ENCODE measurements around the gene TWIST2. TPM values are rescaled to one million over a fixed set of nuclear protein-coding genes. Genes with fewer than 3 reads are reported as not detected.
A peak's percentile ranks its signal among the peaks of the same experiment; 100 is the strongest.

The TWIST2 gene
- 1.9 TPM for total RNA-seq
- long read RNA-seq, transcript TWIST2-202 (2 exons, 1,404 nt), result major isoform, 5 of 5 reads
- long read RNA-seq, partial matches to known transcripts, result 0 of 5 reads
- long read RNA-seq, other reads (novel, unspliced or antisense), result 0 of 5 reads

GRCh38 chr2:238847841-238848690, at the start of gene TWIST2:
Gene TWIST2 (plus strand): TSS chr2:238848085. CDS start chr2:238848216, 131 bp downstream.
- intact Hi-C loops (cut with DNase I), result no loop called here
- peak; percentile 86 for DNase-seq
- peak; percentile 89 for ATAC-seq (ENCODE audit: poor library complexity)

GRCh38 chr2:238801791-238802190, 46.1 kb upstream of the TWIST2 start:
- DNase-seq (no peak), ATAC-seq (ENCODE audit: poor library complexity) (no peak)
- intact Hi-C loops (cut with DNase I), result no loop called here

DNA sequence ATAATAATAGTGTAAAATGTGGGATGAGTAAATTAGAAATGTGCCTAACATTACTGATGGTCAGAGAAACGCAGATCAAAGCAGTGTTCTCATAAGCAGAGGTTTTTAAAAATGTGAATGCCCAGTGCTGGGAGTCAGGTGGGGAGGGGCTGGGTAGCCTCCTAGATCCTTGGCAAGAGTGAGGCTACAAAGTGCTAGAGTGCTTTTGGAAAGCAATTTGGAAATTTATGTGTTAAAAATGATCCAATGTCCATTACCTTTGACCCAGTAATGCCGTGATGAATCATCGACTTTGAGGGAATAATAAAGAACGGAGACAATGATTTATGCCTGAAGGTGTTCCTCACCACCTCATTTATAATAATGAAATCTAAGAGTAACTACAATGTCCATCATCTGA, 44.9 kb upstream of the TWIST2 start:
- DNase-seq (no peak), ATAC-seq (ENCODE audit: poor library complexity) (no peak)
- intact Hi-C loops (cut with DNase I), result no loop called here

- intact Hi-C loops (cut with DNase I), result no loop called here
- no peak for ATAC-seq (ENCODE audit: poor library complexity)
- no peak for DNase-seq
Measured at GRCh38 chr2:238803996-238804870, 43.7 kb upstream of the TWIST2 start.

DNA sequence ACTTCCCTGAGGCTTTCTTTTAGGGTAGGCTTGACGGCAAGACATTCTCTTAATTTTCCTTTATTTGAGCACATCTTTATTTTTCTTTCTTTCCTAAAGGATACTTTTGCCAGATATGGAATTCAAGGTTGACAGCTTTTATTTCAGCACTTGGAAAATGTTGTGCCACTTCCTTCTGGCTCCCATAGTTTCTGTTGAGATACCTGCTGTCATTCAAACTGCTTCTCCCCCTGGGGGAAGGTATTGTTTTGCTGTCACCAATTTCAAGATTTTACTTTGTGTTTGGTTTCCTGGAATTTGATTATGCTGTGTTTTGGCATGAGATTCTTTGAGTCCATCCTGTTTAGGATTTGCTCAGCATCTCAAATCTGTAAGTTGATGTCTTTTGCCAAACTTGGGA, 39.1 kb upstream of the TWIST2 start:
- DNase-seq, result no peak
- ATAC-seq (ENCODE audit: poor library complexity), result no peak
- intact Hi-C loops (cut with DNase I), result no loop called here

GRCh38 chr2:238810321-238810720, 37.6 kb upstream of the TWIST2 start:
- DNase-seq, result no peak
- no peak for ATAC-seq (ENCODE audit: poor library complexity)
- intact Hi-C loops (cut with DNase I), result no loop called here

DNA sequence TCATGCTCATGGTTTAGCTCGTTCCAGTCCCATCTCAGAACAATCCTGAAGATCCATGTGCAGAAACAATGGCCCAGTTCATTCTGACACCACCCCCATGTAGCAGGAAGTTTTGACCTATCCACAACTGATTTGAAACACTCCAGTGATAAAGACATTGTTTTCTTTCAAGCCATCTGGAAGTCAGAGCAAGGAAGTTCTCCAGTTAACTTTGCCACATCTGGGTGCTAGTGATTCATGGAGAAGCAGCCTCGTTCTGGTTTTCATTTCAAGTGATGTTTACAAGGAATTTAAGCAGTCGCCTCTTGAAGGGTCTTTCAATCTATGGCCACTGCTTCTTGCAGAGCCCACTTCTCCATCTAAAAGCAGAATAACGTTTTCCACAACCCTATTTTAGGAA, 36.6 kb upstream of the TWIST2 start:
- intact Hi-C loops (cut with DNase I), result no loop called here
- DNase-seq (no peak), ATAC-seq (ENCODE audit: poor library complexity) (no peak)

DNA sequence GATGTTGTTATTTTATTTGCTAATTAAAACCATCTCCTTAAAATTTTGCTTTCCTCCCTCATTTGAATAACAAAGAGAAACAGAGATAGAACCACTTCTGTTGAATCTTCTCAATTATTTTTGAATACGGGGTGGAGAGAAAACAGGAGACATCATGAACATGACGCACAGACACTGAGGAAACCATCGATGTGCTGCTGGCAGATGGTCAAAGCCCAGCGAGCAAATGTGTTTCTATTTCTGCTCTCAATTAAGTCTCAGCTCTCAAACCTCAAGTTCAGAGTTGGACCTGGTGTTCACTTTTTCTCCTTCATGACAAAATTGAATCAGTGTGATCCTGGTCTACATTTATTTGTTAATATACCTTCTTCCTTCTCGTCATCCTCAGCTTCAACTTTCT, 36.1 kb upstream of the TWIST2 start:
- DNase-seq (no peak), ATAC-seq (ENCODE audit: poor library complexity) (no peak)
- intact Hi-C loops (cut with DNase I), result no loop called here

DNA sequence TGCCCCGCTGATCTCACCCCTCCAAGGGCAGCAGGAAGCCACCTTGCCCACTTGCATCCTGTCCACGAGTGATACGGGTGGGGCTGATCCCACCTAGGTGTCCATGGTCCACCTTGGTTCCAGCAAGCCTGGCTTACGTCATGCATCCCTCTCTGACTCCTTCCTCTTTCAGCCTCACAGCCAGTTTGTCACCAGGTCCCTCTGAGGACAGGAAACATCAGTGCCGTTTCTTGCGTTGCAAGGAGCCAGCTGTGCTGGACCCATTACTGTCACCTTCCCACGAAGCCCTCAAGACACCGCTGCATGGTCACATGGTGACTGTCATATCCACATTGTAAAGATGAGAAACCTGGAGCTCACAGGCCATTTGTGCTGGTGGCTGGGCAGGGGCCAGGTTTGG, 34.8 kb upstream of the TWIST2 start:
- intact Hi-C loops (cut with DNase I), result no loop called here
- DNase-seq (no peak), ATAC-seq (ENCODE audit: poor library complexity) (no peak)

GRCh38 chr2:238814815-238815214, 33.1 kb upstream of the TWIST2 start:
- ATAC-seq (ENCODE audit: poor library complexity), result no peak
- no peak for DNase-seq
- intact Hi-C loops (cut with DNase I), result no loop called here

GRCh38 chr2:238816291-238816690, 31.6 kb upstream of the TWIST2 start:
- DNase-seq (no peak), ATAC-seq (ENCODE audit: poor library complexity) (no peak)
- intact Hi-C loops (cut with DNase I), result no loop called here

DNA sequence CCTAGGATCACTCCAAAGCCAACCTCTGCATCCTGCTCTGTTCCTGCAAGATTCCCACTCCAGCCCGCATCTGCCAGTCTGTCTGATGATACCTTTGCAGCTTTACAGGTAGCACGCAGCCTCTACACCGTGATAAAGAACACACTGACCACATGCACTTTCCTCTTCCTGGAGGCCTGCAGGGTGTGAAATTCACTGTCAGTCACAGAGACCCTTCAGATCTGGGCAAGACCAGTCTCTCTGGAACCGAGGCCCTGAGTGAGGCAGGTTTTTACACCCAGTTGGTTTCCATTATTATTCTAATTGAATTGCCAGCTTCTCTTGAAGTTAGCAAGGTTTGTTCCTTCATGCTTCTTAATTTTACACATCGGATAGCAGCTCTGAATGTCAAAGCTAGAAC, 30.5 kb upstream of the TWIST2 start:
- intact Hi-C loops (cut with DNase I), result no loop called here
- DNase-seq (no peak), ATAC-seq (ENCODE audit: poor library complexity) (no peak)

GRCh38 chr2:238817891-238818290, 30.0 kb upstream of the TWIST2 start:
- DNase-seq, result no peak
- intact Hi-C loops (cut with DNase I), result no loop called here
- no peak for ATAC-seq (ENCODE audit: poor library complexity)

DNA sequence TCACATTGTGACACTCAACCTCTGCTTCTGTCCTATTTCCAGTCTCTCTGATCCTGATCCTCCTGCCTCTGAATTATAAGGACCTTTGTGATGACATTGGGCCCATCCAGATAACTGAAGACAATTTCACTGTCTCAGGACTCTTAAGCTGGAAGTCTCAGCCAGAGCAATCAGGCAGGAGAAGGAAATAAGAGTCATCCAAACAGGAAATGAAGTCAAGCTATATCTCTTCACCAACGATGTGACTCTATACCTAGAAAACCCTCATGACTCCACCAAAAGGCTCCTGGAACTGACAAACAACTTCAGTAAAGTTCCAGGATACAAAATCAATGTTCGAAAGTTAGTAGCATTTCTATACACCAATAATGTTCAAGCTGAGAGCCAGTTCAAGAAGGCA, 29.3 kb upstream of the TWIST2 start:
- DNase-seq, result no peak
- intact Hi-C loops (cut with DNase I), result no loop called here
- ATAC-seq (ENCODE audit: poor library complexity), result no peak

DNA sequence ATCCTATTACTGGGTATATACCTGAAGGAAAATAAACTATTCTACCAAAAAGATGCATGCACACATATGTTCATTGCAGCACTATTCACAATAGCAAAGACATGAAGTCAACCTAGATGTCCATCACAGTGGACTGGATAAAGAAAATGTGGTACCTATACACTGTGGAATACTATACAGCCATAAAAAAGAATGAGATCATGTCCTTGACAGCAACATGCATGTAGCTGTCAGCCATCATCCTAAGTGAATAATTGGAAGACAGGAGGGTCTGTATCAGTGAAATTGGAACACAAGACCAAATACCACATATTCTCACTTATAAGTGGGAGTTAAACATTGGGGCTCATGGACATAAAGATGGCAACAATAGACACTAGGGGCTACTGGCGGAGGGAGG, 27.7 kb upstream of the TWIST2 start:
- DNase-seq (no peak), ATAC-seq (ENCODE audit: poor library complexity) (no peak)
- intact Hi-C loops (cut with DNase I), result no loop called here

DNA sequence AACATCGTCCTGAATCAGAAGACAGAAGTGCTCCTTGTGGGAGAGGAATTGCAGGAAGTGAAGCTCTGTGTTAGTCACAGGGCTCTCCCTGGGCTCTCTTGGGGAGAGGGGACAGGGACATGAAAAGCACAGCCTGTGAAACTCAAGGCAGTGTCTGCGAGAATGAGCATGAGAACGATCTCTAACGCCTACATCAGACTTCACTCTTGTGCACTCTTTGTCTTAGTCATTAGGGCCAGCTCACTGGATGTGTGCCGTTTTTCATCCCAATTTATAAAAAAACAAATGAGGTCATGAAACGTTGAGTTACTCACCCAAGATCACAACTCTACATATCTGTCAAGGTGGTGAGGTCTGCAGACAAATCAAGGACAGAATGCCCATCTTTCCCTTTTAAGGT, 27.0 kb upstream of the TWIST2 start:
- ATAC-seq (ENCODE audit: poor library complexity) (no peak), DNase-seq (no peak)
- intact Hi-C loops (cut with DNase I), result no loop called here

- ATAC-seq (ENCODE audit: poor library complexity) (no peak), DNase-seq (no peak)
- intact Hi-C loops (cut with DNase I), result no loop called here
Measured at GRCh38 chr2:238821391-238821790, 26.5 kb upstream of the TWIST2 start.

GRCh38 chr2:238821944-238822670, 25.8 kb upstream of the TWIST2 start:
- ATAC-seq (ENCODE audit: poor library complexity), result no peak

DNA sequence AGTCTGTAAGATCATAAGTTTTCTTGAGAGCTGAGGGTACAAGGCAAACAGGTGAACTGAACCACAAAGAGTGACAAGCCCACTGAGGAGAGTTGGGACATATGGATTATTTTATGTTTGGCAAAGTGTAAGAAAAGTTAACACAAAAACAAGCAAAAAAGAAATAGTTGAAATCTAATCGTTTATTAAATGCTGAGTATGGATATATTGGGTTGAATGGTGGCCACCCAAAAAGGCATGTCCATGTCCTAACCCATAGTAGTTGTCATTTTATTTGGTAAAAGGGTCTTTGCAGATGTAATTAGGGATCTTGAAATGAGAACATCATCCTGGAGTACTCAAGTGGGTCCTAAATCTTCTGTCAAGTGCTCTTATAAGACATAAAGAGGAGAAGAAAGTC, 24.9 kb upstream of the TWIST2 start:
- DNase-seq, result no peak
- intact Hi-C loops (cut with DNase I), result no loop called here

More at GRCh38 chr2:238821944-238822670, 25.8 kb upstream of the TWIST2 start:
- intact Hi-C loops (cut with DNase I), result no loop called here
- DNase-seq, result no peak

More for the DNA sequence above, 24.9 kb upstream of the TWIST2 start:
- no peak for ATAC-seq (ENCODE audit: poor library complexity)

Data from Right ventricle myocardium superior (tissue), 1 donor.